CD4-positive, alpha-beta T cell treated with Interleukin-15 for 1 hour (primary cell): Measurements from ENCODE around the gene SHISA8.

Source experiments
- DNase-seq: peaks from one replicate; pipeline ENCODE4 v3.0.0-alpha.2; 2020

Gene SHISA8

DNA sequence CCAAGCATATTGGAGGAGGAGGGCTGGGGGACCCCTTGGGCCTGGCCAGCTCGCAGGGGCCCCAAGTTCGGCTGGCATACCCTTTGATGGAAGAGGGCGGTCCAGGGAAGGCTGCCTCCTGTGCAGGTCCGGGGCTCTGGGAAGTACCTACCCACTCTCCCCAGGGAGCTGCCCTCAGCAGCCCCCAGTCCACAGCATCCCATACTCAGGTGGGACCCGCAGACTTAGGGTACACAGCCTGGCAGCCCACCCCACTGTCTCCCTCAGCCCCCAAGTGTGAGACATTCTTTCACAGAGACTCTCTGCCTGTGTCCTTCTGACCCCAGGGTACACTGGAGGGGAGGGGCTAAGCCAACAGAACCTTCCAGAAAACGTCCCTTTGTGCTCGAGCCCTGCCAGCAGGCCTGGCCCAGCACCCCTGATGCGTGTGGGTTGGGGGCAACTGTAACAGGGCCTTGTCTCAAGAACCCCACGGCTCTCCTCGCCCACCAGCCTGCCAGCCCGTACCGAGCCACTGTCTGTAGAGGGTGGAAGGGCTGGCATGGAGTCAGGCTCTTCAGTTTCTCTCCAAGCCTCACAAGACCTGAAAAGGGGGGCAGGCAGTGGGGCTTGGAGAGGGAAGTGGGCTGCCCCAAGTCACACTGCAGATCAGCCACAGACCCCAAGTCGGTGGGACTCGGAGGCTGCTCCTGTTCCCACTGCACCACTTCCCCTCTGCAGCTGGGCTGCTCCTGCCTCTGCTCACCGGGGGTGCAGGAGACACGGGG lies 18.7 kb upstream of the SHISA8 start:
- no peak for DNase-seq

DNA sequence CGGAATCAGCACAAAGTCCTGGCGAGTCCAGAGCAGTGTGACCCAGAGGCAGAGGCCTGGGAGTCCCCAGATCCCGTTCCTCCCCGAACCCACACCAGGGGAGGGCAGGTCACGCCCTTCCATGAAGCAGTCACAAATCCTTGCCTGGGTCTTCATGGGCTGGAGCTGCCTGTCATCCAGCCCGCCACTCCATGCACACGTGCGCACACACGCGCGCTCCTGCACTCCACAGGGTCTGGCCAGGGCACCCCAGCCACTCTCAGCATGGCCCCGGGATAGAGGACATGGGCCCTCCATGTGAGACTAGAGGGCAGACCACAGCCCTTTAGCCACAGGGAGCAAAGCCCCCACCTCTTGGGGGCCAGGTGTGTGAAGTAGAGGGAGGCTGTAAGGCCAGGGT lies 17.5 kb upstream of the SHISA8 start:
- no peak for DNase-seq

DNA sequence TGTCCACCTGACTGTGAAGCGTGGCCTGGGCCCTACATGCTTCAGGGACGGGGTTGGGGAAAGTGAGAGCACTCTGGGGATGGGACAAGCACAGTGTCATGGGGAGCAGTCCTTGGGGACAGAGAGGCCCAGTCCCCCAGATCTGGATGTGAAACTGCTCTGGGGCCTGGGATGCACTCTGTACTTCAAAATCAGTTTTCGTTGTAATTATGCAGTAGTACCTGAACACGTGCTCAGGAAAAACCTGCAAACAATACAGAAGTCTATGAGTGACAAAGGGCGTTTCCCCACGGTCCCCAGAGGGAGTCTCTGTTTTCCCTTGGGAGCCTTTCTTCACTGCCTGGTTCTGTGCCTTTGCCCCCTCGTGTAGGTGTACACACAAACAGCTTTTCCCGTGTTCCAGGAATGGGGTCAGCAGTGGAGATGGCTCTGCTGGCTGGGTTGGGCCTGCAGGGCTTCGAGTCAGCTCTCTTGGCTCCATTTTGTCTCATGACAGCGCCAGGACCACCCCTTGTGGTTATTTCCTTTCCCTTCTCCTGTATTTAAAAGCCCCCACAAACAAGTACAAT lies 16.9 kb upstream of the SHISA8 start:
- peak; percentile 62 for DNase-seq

DNA sequence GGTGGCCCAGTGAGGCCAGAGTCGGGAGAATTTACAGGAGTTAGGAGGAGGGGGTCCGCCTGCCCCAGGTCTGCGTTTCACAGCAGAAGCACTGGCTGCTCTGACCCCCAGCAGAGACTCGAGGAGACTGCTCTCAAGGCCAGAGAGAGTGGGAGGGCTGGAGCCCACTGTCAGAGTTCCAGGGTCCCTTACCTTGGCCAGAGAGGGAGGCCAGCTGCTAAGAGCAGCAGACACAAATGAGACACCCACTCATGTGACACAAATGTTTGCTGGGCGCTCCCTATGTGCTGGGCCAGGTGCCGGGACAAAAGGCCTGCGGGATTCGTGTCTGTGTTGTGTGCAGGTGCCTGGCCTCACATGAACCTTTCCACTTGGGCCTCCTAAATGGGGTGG lies 14.5 kb upstream of the SHISA8 start:
- DNase-seq: no peak

DNA sequence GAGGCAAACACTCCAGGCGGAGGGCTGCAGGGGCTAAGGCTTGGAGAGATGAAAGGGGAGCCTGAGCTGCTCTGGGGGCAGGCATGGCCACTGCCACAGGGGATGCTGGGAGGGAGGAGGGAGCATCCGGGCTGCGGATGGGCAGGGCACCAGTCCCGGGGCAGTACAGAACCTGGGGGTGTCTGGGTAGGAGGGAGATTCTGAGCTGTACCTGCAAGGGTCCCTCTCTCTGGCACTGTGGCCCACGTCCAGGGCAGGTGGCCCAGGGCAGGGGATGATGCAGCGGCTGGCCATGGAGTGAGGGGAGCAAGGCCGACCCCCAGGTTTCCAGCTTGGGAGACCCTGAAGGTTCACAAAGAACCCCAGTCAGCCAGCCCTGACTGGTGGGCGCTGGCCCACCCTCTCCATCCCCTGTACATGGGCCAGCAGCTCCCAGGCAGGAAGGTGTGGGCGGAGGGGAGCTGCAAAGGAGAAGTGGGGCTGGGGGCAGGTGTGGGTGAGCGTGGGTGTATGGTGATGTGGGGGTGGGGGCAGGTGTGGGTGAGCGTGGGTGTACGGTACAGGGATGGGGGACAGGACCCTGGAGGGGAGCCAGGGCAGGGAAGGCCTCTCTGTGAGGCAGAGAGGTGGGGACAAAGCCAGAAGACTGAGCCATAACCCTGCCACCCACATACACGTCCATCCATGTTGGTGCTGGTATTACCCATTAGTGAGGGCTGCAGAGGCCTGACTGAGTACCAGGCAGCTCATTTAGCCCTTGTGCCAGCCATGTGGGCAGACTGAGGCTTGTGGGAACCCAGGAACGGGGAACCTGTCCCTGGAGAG lies 13.9 kb upstream of the SHISA8 start:
- DNase-seq: peak; percentile 68

DNA sequence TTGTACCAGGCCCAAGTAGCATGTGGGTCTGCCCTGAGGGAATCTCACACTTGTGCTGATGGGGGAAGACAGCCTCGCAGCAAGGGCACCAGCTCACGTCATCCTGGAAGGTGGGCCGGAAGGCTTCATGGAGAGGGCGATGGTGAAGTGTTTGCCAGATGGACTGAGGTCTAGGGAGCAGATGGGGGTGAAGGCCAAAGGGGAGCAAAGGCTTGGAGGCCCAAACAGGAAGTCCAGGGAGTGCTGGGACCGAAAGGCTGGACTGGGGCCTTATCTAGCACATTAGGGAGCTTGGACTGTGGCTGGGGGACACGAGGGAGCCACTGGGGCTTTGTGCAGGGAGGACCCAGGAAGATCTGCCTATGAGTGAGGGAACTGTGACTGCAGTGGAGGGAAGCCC lies 12.9 kb upstream of the SHISA8 start:
- DNase-seq: no peak

DNA sequence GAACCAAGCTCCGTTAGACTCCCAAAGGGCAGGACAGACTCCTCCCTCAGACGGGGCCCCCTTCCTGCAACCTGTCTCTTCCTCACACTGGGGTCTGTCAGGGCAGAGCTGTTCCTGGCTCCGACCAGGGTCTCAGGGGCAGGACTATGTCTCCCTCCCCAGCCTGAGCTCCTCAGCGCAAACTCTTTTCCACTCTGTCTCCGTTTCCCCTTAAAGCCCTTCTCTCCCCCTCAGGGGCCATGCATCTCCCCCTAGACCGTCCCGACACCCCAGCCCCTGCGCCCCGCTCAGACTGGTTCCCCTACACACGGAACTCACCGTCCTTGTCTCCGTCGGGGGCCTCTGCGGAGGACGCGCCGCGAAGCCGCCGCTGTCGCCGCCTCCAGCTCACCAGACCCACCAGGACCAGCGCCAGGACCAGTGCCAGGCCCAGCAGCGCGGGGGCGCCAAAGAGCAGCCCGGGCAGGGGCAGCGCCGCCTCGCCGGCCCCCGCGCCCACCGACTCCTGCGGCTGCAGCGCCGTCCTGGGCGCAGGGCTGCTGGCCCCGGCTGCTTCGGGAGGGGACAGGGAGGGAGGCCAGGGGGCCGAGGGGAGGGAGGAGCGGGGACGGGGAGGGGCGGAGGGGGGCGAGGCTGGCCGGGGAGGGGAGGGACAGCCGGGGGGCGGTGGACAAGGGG lies 11.0 kb upstream of the SHISA8 start:
- DNase-seq: peak; percentile 78

DNA sequence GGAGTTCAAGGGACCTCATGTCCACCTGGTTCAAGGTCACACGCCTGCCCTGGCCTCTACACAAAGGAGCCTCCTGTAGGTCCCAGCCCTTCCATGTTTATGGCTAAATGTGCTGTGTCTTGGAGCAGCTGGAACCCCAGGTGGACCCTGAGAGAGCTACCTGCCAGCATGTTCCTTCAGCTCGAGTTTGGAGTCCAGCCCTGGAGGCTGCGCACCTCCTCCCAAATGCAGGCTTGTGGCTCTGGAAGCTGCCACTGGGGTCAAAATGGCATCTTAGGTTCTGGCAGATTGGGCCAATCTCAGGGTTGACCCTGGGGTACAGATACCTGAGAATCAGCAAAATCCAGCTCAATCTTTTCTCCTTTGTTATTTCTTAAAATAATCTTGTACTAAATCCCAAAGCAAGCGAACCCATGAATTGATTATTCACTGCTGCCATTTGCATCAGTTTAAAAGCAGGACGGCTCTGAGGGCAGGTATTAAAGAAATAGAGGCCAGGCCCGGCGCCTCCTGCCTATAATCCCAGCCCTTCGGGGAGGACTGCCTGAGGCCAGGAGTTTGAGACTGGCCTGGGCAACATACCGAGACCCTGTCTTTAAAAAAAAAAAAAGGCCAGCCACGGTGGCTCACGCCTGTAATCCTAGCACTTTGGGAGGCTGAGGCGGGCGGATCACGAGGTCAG lies 8.9 kb upstream of the SHISA8 start:
- no peak for DNase-seq

DNA sequence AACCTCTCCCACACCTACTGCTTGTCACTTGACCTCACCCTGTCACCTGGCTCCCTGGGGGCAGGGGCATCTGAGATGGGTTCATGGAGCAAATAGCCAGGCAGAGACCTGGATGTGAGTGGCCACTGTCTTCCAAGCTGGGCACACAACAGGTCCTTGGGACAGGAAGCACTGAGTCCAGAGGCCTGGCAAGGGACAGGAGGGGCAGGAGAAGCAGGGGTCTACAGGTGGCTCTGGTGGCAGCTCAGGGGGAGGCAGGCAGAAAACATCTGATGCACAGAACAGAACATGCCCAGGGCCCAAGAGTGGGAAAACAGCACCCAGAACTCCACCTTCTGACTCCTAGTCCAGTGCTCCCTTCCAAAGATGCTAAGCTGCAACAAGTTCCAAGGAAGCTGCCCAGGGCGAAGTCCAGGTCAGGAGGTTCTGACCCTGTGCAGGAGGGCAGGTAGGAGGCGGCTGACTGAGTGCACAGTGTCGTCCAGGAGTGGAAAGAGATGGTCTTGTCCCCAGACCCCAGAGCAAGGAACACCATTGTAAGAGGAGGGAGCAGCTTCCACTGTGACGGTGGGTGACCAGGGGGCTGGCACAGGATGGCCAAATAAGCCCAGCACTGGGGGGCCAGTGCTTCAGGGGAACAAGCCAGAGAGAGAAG lies 8.2 kb upstream of the SHISA8 start:
- no peak for DNase-seq

DNA sequence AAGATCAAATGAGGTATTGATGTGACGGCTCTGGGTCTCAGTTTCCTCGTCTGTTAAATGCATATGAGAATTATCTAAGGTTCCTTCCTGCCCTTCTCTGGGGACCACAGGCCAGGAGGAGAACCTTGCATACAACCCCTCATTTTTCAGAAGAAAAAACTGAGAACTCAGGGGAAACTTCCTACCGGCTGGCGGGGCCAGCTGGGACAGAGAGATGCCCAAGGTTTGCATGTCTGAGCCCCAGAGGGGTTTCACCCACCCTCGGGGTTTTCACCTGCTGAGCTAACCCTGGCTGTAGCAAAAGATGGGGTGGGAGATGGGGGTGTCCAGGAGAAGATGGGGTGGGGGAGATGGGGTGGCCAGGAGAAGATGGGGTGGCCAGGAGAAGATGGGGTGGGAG lies 7.5 kb upstream of the SHISA8 start:
- DNase-seq: no peak

DNA sequence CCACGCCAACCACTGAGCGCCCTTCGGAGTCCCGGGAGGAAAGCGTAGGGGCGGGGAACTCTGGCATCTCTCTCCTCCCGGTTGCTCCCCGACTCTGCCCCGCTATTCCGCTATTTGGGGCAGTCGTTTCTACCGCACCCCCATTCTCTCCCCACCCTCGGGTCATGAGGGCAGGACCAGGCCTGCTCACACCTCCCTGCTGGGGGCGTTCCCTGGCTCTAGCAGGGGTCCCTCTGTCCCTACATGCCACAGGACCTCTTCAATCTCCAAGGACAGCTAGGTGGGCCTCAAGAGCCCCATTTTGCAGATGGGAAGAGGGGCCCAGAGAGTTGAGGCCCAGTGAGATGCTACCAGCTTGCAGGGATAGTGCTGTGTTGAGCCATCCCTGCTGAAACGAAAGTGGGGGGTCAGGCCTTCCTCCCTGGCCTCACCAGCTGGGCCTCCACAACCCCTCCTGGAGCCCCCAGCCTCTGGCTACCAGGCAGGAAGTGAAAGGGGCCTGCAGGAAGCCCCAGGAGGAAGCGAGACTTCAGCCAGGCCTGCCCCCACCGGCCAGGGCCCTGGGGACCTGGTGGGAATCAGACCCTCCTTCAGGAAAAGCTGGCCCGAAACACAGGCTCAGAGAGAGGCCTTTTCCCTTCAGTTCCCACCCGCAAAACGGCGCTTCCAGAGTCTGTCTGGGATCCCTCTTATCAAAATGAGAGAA lies 5.5 kb upstream of the SHISA8 start:
- peak; percentile 68 for DNase-seq

DNA sequence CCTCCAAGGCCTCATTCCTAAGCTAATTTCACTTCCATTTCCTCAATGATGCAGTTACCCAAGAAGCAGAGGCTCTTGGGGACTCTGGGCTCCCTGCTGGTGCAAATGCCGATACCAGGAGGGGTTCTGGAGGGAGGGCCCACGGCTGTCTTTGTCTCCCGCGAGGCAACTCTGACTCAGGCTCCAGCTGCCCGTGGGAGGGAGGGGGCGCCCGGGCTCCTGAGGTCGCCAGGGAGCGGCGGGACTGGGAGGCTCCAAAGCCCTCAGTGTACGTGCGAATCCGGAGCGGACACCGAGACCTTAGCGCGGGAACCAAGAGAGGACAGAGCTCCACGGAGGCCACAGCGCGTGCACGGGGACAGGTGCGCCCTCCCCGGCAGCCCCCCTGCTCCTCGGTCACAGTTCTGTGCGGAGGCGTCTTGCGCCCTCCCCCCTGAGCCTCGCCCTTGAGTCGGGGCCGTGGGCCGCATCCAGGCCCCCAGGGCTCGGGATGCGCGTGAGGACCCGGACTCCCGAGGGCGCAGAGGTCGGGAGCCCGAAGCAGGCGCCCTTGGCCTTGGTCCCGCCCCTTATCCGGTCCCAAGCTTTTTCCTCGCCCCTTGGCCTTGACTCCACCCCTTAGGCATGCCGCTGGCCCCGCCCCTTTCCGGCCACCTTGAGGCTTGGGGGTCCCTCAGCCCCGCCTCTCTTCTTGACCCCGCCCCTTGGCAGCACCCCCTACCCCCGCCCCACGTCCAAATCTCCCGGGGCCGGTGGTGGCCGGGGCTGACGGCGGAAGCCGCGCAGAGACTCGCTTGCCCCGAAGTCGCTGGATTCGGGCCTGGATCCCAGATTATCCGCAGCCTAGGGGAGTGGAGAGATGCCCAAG lies 4.7 kb upstream of the SHISA8 start:
- DNase-seq: peak; percentile 78

DNA sequence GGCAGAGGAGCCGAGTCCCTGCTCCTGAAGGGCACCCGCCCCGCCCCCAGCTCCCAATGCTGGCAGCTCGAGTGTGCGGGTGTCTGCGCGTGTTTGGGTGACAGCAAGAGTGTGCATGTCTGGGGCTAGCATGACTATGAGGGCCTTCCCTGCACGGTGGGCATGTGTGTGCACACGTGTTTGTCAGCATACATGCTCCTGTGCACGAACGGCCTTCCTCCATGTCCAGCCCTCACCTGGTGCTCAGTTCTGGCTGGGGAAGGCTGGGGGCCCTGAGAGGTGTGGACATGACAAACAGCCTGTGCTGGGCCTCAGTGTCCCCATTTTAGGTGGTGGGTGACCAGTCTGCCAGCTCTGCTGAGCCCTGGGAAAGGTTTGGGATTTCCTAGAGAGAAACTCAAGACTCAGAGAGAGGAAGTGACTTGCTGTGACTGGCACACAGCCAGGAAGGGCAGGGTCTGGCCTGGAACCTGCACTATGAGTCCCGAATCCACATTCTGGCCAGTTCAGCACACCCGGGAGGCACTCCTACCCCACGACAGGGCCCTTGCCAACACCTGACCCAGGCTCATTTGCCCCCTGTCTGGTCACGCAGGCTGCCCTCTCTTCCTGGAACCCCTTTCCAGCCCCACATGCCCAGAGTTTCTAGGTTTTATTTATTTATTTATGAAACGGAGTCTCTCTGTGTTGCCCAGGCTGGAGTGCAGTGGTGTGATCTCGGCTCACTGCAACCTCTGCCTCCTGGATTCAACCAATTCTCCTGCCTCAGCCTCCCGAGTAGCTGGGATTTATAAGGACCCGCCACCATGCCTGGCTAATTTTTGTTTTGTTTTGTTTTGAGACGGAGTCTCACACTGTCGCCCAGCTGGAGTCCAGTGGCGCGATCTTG lies 3.3 kb upstream of the SHISA8 start:
- peak; percentile 48 for DNase-seq

DNA sequence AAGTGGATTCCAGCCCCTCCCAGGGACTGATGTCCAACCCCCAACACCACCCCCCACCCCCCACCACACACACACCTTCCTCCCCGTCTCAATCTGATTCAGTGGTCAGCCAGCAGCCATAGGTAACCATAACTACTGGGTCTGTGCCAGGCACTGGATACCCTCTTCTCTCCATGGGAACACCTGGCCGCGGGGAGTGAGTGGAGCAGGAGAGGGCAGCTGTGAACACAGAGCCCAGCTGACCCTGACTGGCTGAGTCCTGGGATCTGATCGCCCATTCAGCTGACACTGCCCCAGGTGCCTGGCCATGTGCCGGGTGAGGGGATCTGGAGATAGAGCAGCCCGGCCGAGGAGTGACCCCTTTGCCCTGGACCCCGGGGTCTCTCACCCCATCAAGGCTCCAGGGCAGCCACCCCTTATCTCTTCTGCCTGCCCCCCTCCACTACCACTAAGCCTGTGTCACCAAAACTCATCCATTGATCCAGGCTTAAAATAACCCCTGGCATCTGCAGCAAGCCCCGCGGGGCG lies 2.6 kb upstream of the SHISA8 start:
- no peak for DNase-seq

DNA sequence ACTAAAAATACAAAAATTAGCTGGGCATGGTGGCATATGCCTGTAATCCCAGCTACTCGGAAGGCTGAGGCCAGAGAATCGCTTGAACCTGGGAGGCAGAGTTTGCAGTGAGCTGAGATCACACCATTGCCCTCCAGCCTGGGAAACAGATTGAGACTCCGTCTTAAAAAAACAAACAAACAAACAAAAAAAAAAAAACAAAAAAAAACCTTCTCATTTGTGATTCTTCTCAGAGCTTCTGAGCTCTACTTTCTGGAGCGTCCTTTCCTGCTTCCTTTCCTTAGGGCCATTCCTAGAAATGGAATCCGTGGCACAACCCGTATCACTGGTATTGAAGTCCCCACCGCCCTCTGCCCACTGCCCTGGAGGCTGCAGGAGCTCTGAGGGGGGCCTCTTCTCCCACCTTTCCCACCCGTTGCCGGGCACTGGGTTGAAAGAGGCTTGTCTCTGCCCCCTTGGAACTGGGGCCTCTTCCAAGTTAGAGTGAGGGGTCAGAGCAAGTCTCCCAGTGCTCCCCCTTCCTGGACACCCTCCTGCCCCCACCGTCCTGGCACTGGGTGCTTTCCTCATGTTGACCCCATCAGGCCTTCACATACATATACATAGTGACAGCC lies 2.0 kb upstream of the SHISA8 start:
- DNase-seq: no peak

DNA sequence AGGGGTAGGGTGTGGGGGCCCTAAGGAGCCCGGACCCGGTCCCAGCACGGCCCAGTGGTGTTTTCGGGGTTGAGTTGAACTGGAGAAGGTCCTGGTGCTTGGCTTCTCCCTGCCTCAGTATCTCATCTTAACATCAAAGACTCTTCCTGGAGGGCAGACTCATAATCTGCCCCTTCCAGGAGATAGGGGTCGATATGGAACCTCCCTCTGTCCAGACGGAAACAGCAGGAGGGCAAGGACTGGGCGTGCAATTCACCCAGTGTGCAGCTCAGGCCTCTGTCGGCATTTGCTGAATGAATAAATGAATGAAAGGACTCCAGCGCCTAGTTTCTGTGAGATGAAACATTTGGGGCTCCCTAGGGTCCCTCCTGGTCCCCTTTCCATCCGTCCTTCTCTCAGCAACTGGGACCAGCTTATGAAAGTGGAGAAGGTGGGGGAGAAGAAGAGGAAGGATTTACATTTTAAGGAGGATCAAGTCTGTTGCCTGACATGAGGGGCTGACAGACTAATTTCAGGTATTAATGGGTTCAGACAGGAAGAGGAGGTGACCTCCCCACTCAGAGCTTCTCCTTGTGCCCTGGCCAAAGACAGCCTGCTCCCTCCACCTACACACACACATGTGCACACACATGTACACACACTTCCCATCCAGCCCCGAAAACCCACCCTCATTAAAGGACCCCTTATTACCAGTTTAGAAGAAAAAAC lies 1.1 kb upstream of the SHISA8 start:
- DNase-seq: no peak

DNA sequence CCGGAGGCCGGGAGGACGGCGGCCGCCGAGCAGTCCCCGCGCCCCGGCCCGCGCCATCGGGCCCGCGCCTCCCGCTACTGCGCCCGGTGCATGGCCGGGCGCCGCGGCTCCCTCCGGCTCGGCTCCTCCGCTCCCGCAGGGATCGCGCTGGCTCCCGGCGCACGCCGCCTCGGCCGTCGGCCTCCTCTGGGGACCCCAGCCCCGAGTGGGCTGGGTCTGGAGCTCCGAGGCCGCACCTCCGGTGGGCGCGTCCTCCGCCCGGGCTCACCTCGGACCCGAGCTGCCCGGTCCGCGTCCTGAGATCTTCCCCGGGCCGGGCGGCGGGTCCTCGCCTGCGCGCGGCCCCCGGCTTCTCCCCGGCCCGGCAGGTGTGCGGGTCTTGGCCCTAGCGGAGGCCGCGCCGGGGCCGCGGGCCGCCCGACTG lies 251 bp downstream of the SHISA8 start:
- DNase-seq: no peak
